Measurements from ENCODE around the gene CTXN1.
"Not testable (repeated sequence)": the region's sequence is repeated elsewhere in the genome, so short reads cannot be mapped to it uniquely, and the experiment has no call there.

The CTXN1 gene

GRCh38 chr19:7926021-7926726 lies at the start of gene CTXN1:
CTXN1 (minus strand) TSS chr19:7926135; CDS start chr19:7925538, 597 bp downstream.
- peak; percentile 84 for DNase-seq

GRCh38 chr19:7975037-7975436 lies 49.1 kb upstream of the CTXN1 start:
- DNase-seq, result no peak

- DNase-seq, result no peak
Observed at GRCh38 chr19:7973883-7974282, 47.9 kb upstream of the CTXN1 start.

GRCh38 chr19:7971553-7972520 lies 45.9 kb upstream of the CTXN1 start:
- DNase-seq, result no peak

GRCh38 chr19:7970716-7971448 lies 44.9 kb upstream of the CTXN1 start:
- DNase-seq, result no peak

- no peak for DNase-seq
Observed at GRCh38 chr19:7969555-7969939, 43.6 kb upstream of the CTXN1 start.

GRCh38 chr19:7968796-7969554 lies 43.0 kb upstream of the CTXN1 start:
- no peak for DNase-seq

GRCh38 chr19:7968008-7968795 lies 42.3 kb upstream of the CTXN1 start:
- DNase-seq, result no peak

GRCh38 chr19:7965921-7966665 lies 40.2 kb upstream of the CTXN1 start:
- no peak for DNase-seq

- DNase-seq, result no peak
Observed at GRCh38 chr19:7965259-7965841, 39.4 kb upstream of the CTXN1 start.

- DNase-seq, result no peak
Observed at GRCh38 chr19:7963566-7963965, 37.6 kb upstream of the CTXN1 start.

- DNase-seq, result no peak
Observed at GRCh38 chr19:7962644-7963268, 36.8 kb upstream of the CTXN1 start.

- DNase-seq, result no peak
Observed at GRCh38 chr19:7961920-7962626, 36.1 kb upstream of the CTXN1 start.

- not testable (repeated sequence) for DNase-seq
Observed at GRCh38 chr19:7961082-7961481, 35.1 kb upstream of the CTXN1 start.

GRCh38 chr19:7959211-7959610 lies 33.3 kb upstream of the CTXN1 start:
- no peak for DNase-seq

GRCh38 chr19:7955696-7956095 lies 29.8 kb upstream of the CTXN1 start:
- DNase-seq, result no peak

GRCh38 chr19:7953576-7953975 lies 27.6 kb upstream of the CTXN1 start:
- no peak for DNase-seq

- DNase-seq, result no peak
Observed at GRCh38 chr19:7953060-7953459, 27.1 kb upstream of the CTXN1 start.

GRCh38 chr19:7947939-7948338 lies 22.0 kb upstream of the CTXN1 start:
- no peak for DNase-seq

All from activated T-cell treated with anti-CD3 and anti-CD28 coated beads for 4 hours (primary cell).